HFFc6 (cell line): ENCODE results near the gene EPB41L2. TPM values are rescaled to one million over a fixed set of nuclear protein-coding genes. Genes with fewer than 3 reads are reported as not detected.
"Not testable (repeated sequence)": the region's sequence is repeated elsewhere in the genome, so short reads cannot be mapped to it uniquely, and the experiment has no call there.

ENCODE experiments used
- DNase-seq: peaks from one replicate; pipeline ENCODE4 v3.0.0-alpha.2; 2018
- H3K27ac Mint-ChIP-seq: 2 replicates; pipeline ENCODE4 v1.8.0; 2020; ENCODE audit warnings: mild to moderate bottlenecking, mixed read lengths
- H3K27me3 Mint-ChIP-seq: 2 replicates; pipeline ENCODE4 v1.8.0; 2021; ENCODE audit warnings: mild to moderate bottlenecking, moderate library complexity, mixed read lengths; ENCODE audit not compliant: insufficient read depth
- H3K36me3 Mint-ChIP-seq: 2 replicates; pipeline ENCODE4 v1.8.0; 2021; ENCODE audit warnings: low read depth, mixed read lengths
- H3K4me1 Mint-ChIP-seq: 2 replicates; pipeline ENCODE4 v1.8.0; 2020; ENCODE audit warnings: low read depth, mixed read lengths
- H3K4me3 Mint-ChIP-seq: 2 replicates; pipeline ENCODE4 v1.8.0; 2020; ENCODE audit warnings: mild to moderate bottlenecking, moderate library complexity, mixed read lengths
- H3K9me3 Mint-ChIP-seq: 2 replicates; pipeline ENCODE4 v1.8.0; 2020; ENCODE audit warnings: mild to moderate bottlenecking, mixed read lengths
- total RNA-seq, 6 experiments: library from RNA; stranded (reverse); fragmentation: NEBNext Ultra II Directional; extraction: Animal tissue kit (Norgen Biotek cat#: 25700); gene quantifications; 2 replicates in 1 of 6; 3 replicates in 5 of 6; pipeline ENCODE4 v1.2.3, GENCODE V29; 2021
- TF ChIP-seq, protein P1 (sequence below): fragments of 200-600 bp; sonication (generic); IDR thresholded peaks from 2 replicates; pipeline ENCODE4 v1.5.0; 2021; ENCODE audit warnings: antibody characterized with exemption, mild to moderate bottlenecking

The EPB41L2 gene
- total RNA-seq, 6 experiments from 2014 or later, result 39.3 to 73.8 (median 60.7) TPM

DNA sequence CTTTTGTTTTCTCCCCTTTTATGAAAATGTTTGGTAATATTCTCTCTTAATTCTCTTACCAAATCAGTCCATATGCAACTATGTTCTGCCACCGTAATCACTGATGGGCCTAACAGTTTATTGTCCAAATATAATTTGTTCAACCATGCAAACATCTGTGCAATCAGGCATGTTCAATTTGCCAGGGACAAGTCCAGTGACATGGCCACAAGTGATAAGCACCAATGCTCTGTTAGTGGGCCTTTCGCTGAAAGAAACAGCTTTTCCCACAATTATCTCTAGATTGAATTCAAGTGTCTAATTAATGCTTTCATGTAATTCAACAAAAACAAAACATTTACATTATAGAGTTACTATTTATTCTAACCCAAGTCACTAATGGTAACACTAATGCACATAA lies 53.3 kb downstream of the EPB41L2 start:
- TF ChIP-seq, protein P1, sequence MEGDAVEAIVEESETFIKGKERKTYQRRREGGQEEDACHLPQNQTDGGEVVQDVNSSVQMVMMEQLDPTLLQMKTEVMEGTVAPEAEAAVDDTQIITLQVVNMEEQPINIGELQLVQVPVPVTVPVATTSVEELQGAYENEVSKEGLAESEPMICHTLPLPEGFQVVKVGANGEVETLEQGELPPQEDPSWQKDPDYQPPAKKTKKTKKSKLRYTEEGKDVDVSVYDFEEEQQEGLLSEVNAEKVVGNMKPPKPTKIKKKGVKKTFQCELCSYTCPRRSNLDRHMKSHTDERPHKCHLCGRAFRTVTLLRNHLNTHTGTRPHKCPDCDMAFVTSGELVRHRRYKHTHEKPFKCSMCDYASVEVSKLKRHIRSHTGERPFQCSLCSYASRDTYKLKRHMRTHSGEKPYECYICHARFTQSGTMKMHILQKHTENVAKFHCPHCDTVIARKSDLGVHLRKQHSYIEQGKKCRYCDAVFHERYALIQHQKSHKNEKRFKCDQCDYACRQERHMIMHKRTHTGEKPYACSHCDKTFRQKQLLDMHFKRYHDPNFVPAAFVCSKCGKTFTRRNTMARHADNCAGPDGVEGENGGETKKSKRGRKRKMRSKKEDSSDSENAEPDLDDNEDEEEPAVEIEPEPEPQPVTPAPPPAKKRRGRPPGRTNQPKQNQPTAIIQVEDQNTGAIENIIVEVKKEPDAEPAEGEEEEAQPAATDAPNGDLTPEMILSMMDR, result no peak
- Mint-ChIP-seq H3K4me3 (no peak overlapping the region), H3K4me1 (peaks cover 38% of the 10 kb centered on the region), H3K36me3 (peaks cover 42% of the 10 kb centered on the region), H3K9me3 (peaks cover 35% of the 10 kb centered on the region), H3K27ac (no peak overlapping the region), H3K27me3 (no peaks in the 10 kb centered on the region; the same call in 1 of the 2 replicates)
- no peak for DNase-seq

DNA sequence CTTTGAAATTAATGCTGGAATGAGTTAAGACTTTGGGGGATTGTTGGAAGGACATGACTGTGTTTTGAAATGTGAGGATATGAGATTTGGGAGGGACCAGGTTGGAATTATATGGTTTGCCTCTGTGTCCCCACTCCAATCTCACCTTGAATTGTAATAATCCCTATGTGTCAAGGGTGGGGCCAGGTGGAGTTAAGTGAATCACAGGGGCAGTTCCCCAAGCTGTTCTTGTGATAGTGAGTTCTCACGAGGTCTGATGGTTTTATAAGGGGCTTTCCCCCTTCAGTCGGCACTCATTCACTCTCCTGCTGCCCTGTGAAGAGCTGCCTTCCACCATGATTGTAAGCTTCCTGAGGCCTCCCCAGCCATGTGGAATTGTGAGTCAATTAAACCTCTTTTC lies 54.1 kb downstream of the EPB41L2 start:
- not testable (repeated sequence) for H3K27ac Mint-ChIP-seq, DNase-seq, H3K27me3 Mint-ChIP-seq, H3K4me3 Mint-ChIP-seq
- peaks cover 30% of the 10 kb centered on the region for H3K4me1 Mint-ChIP-seq
- H3K36me3 Mint-ChIP-seq, result peaks cover 42% of the 10 kb centered on the region
- H3K9me3 Mint-ChIP-seq, result peaks cover 35% of the 10 kb centered on the region

DNA sequence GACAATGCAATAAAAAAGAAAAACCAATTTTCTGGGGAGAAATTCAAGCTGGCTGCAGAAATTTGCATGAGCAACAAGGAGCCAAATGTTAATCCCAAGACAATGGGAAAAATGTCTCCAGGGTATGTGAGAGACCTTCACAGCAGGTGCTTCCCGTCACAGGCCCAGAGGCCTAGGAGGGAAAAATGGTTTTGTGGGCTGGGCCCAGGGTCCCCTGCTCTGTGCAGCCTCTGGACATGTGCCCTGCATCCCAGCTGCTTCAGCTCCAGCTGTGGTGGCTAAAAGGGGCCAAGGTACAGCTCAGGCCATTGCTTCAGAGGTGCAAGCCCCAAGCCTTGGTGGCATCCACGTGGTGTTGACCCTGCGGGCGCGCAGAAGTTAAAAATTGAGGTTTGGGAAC lies 55.1 kb downstream of the EPB41L2 start:
- DNase-seq, H3K27me3 Mint-ChIP-seq, H3K4me3 Mint-ChIP-seq, H3K27ac Mint-ChIP-seq: not testable (repeated sequence)
- peaks cover 35% of the 10 kb centered on the region for H3K9me3 Mint-ChIP-seq
- H3K4me1 Mint-ChIP-seq, result peaks cover 20% of the 10 kb centered on the region
- H3K36me3 Mint-ChIP-seq, result peaks cover 42% of the 10 kb centered on the region

DNA sequence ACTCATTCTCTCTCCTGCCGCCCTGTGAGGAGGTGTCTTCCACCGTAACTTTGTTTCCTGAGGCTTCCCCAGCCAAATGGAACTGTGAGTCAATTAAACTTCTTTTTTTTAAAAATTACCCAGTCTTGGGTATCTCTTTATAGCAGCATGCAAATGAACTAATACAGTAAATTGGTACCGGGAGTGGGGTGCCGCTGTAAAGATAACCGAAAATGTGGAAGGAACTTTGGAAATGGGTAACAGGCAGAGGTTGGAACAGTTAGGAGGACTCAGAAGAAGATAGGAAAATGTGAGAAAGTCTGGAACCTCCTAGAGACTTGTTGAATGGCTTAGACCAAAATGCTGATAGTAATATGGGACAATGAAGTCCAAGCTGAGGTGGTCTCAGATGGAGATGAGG lies 55.8 kb downstream of the EPB41L2 start:
- no peak overlapping the region for H3K4me3 Mint-ChIP-seq

DNA sequence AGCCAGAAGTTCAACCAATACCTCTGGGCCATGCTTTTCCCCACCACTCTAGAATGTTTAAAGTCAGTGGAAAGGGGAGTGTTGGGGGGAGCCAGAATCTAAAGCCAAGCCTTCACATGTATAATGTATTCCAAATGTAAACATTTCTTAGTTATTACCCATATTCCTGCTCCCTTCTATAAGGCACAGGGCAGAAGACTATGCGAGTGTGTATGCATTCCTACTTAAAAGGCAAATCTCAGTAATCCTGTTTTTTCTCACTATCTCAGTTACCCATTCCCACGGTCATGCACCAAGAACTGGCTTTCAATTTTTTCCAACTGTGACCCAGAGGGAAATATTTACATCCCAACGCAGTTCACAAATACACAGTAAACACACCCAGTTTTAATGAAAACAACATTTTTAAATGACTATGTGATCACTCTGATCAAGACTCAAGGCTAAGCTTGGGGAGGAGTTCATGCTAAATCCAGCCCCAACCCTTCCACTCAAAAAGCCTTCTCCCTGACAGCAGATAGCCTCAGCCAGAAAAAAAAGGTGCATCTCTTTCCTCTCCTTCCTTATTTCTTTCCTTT lies 57.5 kb downstream of the EPB41L2 start:
- DNase-seq, result no peak
- H3K4me1 Mint-ChIP-seq, result peaks cover 23% of the 10 kb centered on the region
- H3K9me3 Mint-ChIP-seq, result peaks cover 35% of the 10 kb centered on the region
- no peak overlapping the region for H3K27ac Mint-ChIP-seq
- H3K36me3 Mint-ChIP-seq, result peaks cover 37% of the 10 kb centered on the region
- H3K27me3 Mint-ChIP-seq, result no peaks in the 10 kb centered on the region; the same call in 1 of the 2 replicates
- TF ChIP-seq, protein P1, result no peak
- H3K4me3 Mint-ChIP-seq, result no peak overlapping the region

More for the DNA sequence above, 55.8 kb downstream of the EPB41L2 start:
- H3K27ac Mint-ChIP-seq, result no peak overlapping the region
- peaks cover 20% of the 10 kb centered on the region for H3K4me1 Mint-ChIP-seq
- no peaks in the 10 kb centered on the region; the same call in 1 of the 2 replicates for H3K27me3 Mint-ChIP-seq
- H3K9me3 Mint-ChIP-seq, result peaks cover 35% of the 10 kb centered on the region
- H3K36me3 Mint-ChIP-seq, result peaks cover 42% of the 10 kb centered on the region
- DNase-seq, result no peak
- TF ChIP-seq, protein P1, result no peak

DNA sequence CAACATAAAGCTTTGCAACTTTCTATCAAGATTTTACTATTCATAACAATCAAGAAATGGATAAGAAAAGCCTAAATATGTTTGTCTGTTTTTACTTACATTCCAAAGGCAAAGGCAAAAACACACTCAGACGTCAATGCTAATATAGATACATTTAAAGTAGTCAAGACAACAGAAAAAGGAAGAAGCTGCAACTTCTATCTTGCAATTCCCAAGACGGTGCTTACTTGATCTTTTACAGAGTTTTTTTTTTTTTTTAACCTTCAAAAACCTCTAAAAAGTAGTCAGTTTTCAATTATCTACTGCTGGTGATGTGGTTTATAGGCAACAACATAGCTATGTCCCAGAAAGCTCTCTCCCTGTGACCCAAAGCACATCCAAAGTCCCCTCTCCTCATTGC lies 58.1 kb downstream of the EPB41L2 start:
- H3K27me3 Mint-ChIP-seq, result no peaks in the 10 kb centered on the region; the same call in 1 of the 2 replicates
- H3K9me3 Mint-ChIP-seq, result peaks cover 35% of the 10 kb centered on the region
- H3K4me1 Mint-ChIP-seq, result peaks cover 23% of the 10 kb centered on the region
- no peak overlapping the region for H3K27ac Mint-ChIP-seq
- TF ChIP-seq, protein P1, result no peak
- H3K36me3 Mint-ChIP-seq, result peaks cover 35% of the 10 kb centered on the region
- no peak for DNase-seq
- no peak overlapping the region for H3K4me3 Mint-ChIP-seq

DNA sequence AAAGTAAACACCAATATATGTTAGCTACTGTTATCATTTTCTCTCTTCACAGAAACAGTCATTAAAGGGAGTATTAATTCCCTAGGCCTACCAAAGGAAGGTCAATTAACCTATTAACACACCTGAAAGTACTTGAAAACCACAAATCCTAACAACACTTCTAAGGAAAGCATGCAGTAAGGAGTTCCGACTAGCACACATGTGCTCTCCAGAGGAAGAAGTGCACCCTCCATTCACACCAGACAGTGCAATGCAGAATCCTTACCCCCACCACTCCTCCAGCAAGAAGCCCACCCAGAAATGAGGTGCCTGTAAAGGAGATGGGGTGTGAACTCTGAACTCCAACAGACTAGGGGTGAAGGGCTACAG lies 58.7 kb downstream of the EPB41L2 start:
- Mint-ChIP-seq H3K4me1 (peaks cover 23% of the 10 kb centered on the region), H3K4me3 (no peak overlapping the region), H3K27ac (no peak overlapping the region), H3K36me3 (peaks cover 30% of the 10 kb centered on the region), H3K27me3 (no peaks in the 10 kb centered on the region; the same call in 1 of the 2 replicates), H3K9me3 (peaks cover 29% of the 10 kb centered on the region)
- TF ChIP-seq, protein P1, result no peak
- no peak for DNase-seq
